ENCODE measurements around the gene ARHGAP33. TPM values are rescaled to one million over a fixed set of nuclear protein-coding genes. Genes with fewer than 3 reads are reported as not detected.

ARHGAP33 gene
- total and polyA plus RNA-seq, 2 of the 4 experiments (the other 2 are of a cell fraction): 0.72 to 11.9 TPM

DNA sequence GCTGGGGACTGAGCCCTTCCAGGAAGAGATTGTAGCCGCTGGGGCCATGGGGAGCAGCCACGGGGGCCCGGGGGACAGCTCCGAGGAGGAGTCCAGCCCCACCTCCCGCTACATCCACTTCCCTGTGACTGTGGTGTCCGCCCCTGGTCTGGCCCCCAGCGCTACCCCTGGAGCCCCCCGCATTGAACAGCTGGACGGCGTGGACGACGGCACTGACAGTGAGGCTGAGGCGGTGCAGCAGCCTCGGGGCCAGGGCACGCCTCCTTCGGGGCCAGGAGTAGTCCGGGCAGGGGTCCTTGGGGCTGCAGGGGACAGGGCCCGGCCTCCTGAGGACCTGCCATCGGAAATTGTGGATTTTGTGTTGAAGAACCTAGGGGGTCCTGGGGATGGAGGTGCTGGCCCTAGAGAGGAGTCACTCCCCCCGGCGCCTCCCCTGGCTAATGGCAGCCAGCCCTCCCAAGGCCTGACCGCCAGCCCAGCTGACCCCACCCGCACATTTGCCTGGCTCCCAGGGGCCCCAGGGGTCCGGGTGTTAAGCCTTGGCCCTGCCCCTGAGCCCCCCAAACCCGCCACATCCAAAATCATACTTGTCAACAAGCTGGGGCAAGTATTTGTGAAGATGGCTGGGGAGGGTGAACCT lies 42.7 kb upstream of the ARHGAP33 start:
- H3K18ac ChIP-seq (ENCODE audit: low read depth, low read length): no peak overlapping the region
- H3K56ac ChIP-seq (ENCODE audit: extremely low read depth, insufficient read depth, low read length): no peak overlapping the region
- intact Hi-C loops (cut with micrococcal nuclease): no loop called here
- H4K20me1 ChIP-seq (ENCODE audit: insufficient read depth, low read length): peaks cover 9% of the 10 kb centered on the region
- H3K23ac ChIP-seq (ENCODE audit: low read depth, low read length): no peak overlapping the region
- ChIA-PET CTCF (no interaction called here), POLR2A (ENCODE audit: unreplicated experiment) (no interaction called here)
- H3K27me3 ChIP-seq (ENCODE audit: control insufficient read depth, insufficient read depth, low read length): no peaks in the 10 kb centered on the region
- H2AK5ac ChIP-seq (ENCODE audit: low read depth, low read length): no peak overlapping the region
- no peak overlapping the region for H2AK9ac ChIP-seq (replicated peaks; ENCODE audit: low read depth, low read length, poor library complexity)
- H3K4me3 ChIP-seq (ENCODE audit: insufficient read depth, low read depth, low read length): no peak overlapping the region
- dilution Hi-C loops (cut with HindIII; ENCODE audit: low sequenced_read_pairs, unreplicated experiment): no loop called here
- 73% methylated on average over 5 of the region's 25 CpGs; no CpG with 5 or more reads in 1 of the 2 experiments for WGBS, 2 experiments (ENCODE audit: extremely low coverage in 2 of 2, insufficient read length in 1 of 2)
- H3K27ac ChIP-seq (ENCODE audit: insufficient read depth, low read length): no peak overlapping the region
- no peak overlapping the region for H3K14ac ChIP-seq (replicated peaks; ENCODE audit: low read depth, low read length)
- TF ChIP-seq, protein P1, sequence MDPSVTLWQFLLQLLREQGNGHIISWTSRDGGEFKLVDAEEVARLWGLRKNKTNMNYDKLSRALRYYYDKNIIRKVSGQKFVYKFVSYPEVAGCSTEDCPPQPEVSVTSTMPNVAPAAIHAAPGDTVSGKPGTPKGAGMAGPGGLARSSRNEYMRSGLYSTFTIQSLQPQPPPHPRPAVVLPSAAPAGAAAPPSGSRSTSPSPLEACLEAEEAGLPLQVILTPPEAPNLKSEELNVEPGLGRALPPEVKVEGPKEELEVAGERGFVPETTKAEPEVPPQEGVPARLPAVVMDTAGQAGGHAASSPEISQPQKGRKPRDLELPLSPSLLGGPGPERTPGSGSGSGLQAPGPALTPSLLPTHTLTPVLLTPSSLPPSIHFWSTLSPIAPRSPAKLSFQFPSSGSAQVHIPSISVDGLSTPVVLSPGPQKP (IDR thresholded peaks at IDR 0.05; ENCODE audit: borderline replicate concordance, low read depth, low read length): no peak
- TF ChIP-seq MAFK (IDR thresholded peaks at IDR 0.05; ENCODE audit: low read depth, low read length) (no peak), CEBPB (IDR thresholded peaks at IDR 0.05; ENCODE audit: low read depth, low read length) (no peak), MAZ (IDR thresholded peaks at IDR 0.05; ENCODE audit: borderline replicate concordance, low read depth, low read length) (no peak), SMC3 (IDR thresholded peaks at IDR 0.05; ENCODE audit: low read depth, low read length) (no peak), RCOR1 (IDR thresholded peaks at IDR 0.05; ENCODE audit: insufficient replicate concordance, low read length) (no peak), POLR2A (IDR thresholded peaks at IDR 0.05; ENCODE audit: low read depth, low read length) (no peak), CTCF (conservative IDR thresholded peaks at IDR 0.05; ENCODE audit: low read depth, low read length) (no peak), MXI1 (IDR thresholded peaks at IDR 0.05; ENCODE audit: borderline replicate concordance, low read depth, low read length) (no peak), RFX5 (IDR thresholded peaks at IDR 0.05; ENCODE audit: low read depth, low read length) (no peak), FOS (IDR thresholded peaks at IDR 0.05; ENCODE audit: low read depth, low read length) (no peak), CHD1 (IDR thresholded peaks at IDR 0.05; ENCODE audit: low read depth, low read length) (no peak), RAD21 (IDR thresholded peaks at IDR 0.05; ENCODE audit: low read length) (no peak), USF2 (IDR thresholded peaks at IDR 0.05; ENCODE audit: low read depth, low read length) (no peak), NFE2L2 (IDR thresholded peaks at IDR 0.05; ENCODE audit: low read depth, low read length) (no peak)
- no peak overlapping the region for H2AFZ ChIP-seq (replicated peaks; ENCODE audit: low read length, poor library complexity)
- no peak overlapping the region for H2BK20ac ChIP-seq (ENCODE audit: low read depth, low read length)
- no peak overlapping the region for H2BK5ac ChIP-seq (ENCODE audit: low read depth, low read length, poor library complexity, severe bottlenecking)
- ATAC-seq (ENCODE audit: low read depth): no peak
- in situ Hi-C loops (cut with MboI; ENCODE audit: low sequenced_read_pairs): no loop called here
- H4K8ac ChIP-seq (ENCODE audit: low read depth in 2 of 2, low read length in 2 of 2): no peak overlapping the region
- H2BK120ac ChIP-seq (ENCODE audit: low read depth, low read length): no peak overlapping the region
- H3K4me2 ChIP-seq (ENCODE audit: low read depth, low read length): no peak overlapping the region
- H3K4me1 ChIP-seq (ENCODE audit: control insufficient read depth, insufficient read depth, low read length): no peaks in the 10 kb centered on the region
- H3K79me1 ChIP-seq (ENCODE audit: low read depth in 1 of 2, low read length in 2 of 2): peaks cover 0 to 20% of the 10 kb centered on the region in 2 experiments; a peak in 3 of 4 replicates
- no peak overlapping the region for H4K5ac ChIP-seq (ENCODE audit: low read depth, low read length)
- BruUV-seq (replicated peaks): no TSS peak
- no peak overlapping the region for H2BK15ac ChIP-seq (ENCODE audit: low read depth, low read length)
- DNase-seq: no peak
- H3K9me3 ChIP-seq (ENCODE audit: control insufficient read depth, insufficient read depth, low read length): no peaks in the 10 kb centered on the region
- H3K4ac ChIP-seq (ENCODE audit: low read depth, low read length): no peak overlapping the region
- no peaks in the 10 kb centered on the region for H3K9me1 ChIP-seq (ENCODE audit: insufficient read depth, low read length)
- peaks cover 90% of the 10 kb centered on the region for H3K36me3 ChIP-seq (ENCODE audit: control insufficient read depth, insufficient read depth, low read length)
- H3K9ac ChIP-seq (ENCODE audit: low read depth, low read length): no peak overlapping the region
- no peak overlapping the region for H4K91ac ChIP-seq (ENCODE audit: insufficient read depth, low read depth, low read length)

All from IMR-90 (cell line).